GM12878 (cell line): Measurements from ENCODE around the gene TPCN1.

Source experiments
- CBX3 ChIP-seq: fragments of 200-600 bp; sonication (generic); IDR thresholded peaks from 2 replicates; pipeline ENCODE4 v1.6.1; 2016; ENCODE audit warnings: low read depth, borderline replicate concordance
- CBX5 ChIP-seq: sonication (generic); IDR thresholded peaks from 2 replicates; pipeline ENCODE4 v1.6.1; 2016; ENCODE audit warnings: low read depth, moderate library complexity, mild to moderate bottlenecking, inconsistent platforms
- CTCF ChIP-seq, 3 experiments: IDR thresholded peaks in 2 of 3; conservative IDR thresholded peaks in 1 of 3; 2 replicates each; pipeline ENCODE4 v1.5.1; 2011; ENCODE audit warnings: low read depth in 3 of 3, low read length in 3 of 3, mild to moderate bottlenecking in 3 of 3, control low read depth in 2 of 3, moderate library complexity in 2 of 3, inconsistent platforms in 1 of 3, mixed read lengths in 1 of 3; ENCODE audit not compliant: control insufficient read depth in 2 of 3, insufficient read depth in 1 of 3; ENCODE audit errors: extremely low read depth in 1 of 3
- DPF2 ChIP-seq: fragments of 450-650 bp; IDR thresholded peaks from 2 replicates; pipeline ENCODE4 v1.6.1; 2017; ENCODE audit warnings: mild to moderate bottlenecking
- IKZF1 ChIP-seq: fragments of 450-650 bp; conservative IDR thresholded peaks from 2 replicates; pipeline ENCODE4 v1.6.1; 2017; ENCODE audit warnings: antibody characterized with exemption, mild to moderate bottlenecking
- IRF3 ChIP-seq: fragments of 450-650 bp; IDR thresholded peaks from 2 replicates; pipeline ENCODE4 v1.6.1; 2014; ENCODE audit warnings: mild to moderate bottlenecking
- PAX5 ChIP-seq: IDR thresholded peaks from 2 replicates; pipeline ENCODE4 v1.6.1; 2011; ENCODE audit warnings: low read depth, low read length, borderline replicate concordance
- POLR2A ChIP-seq: IDR thresholded peaks from 2 replicates; pipeline ENCODE4 v1.6.1; 2011; ENCODE audit warnings: low read depth, mild to moderate bottlenecking, low read length
- POLR2AphosphoS2 ChIP-seq: IDR thresholded peaks from 2 replicates; pipeline ENCODE4 v1.6.1; 2011; ENCODE audit warnings: low read depth, mild to moderate bottlenecking, low read length, improper control_type of control experiment, moderate library complexity
- SIN3A ChIP-seq: IDR thresholded peaks from 2 replicates; pipeline ENCODE4 v1.6.1; 2012; ENCODE audit warnings: low read depth, low read length, improper control_type of control experiment
- TAF1 ChIP-seq: IDR thresholded peaks from 2 replicates; pipeline ENCODE4 v1.6.1; 2011; ENCODE audit warnings: mild to moderate bottlenecking, low read depth, low read length, borderline replicate concordance
- TBL1XR1 ChIP-seq: IDR thresholded peaks from 2 replicates; pipeline ENCODE4 v1.6.1; 2012; ENCODE audit warnings: low read depth, low read length, improper control_type of control experiment
- ZNF274 ChIP-seq: IDR thresholded peaks from one replicate; pipeline ENCODE4 v1.8.0; 2011; ENCODE audit not compliant: insufficient read length, insufficient read depth

- TF ChIP-seq POLR2A (no peak), CBX5 (no peak), SIN3A (no peak), POLR2AphosphoS2 (no peak), TBL1XR1 (no peak), IKZF1 (no peak), CTCF (IDR thresholded peaks at IDR 0.05 in 2 of 3, conservative IDR thresholded peaks at IDR 0.05 in 1 of 3; ENCODE audit: control insufficient read depth in 2 of 3, extremely low read depth in 1 of 3, insufficient read depth in 1 of 3, low read depth in 3 of 3, low read length in 3 of 3) (no peak), TAF1 (no peak), DPF2 (no peak), CBX3 (no peak), PAX5 (no peak), ZNF274 (no peak), IRF3 (no peak)
Observed at GRCh38 chr12:113261847-113262470, 40.7 kb downstream of the TPCN1 start.
